ENCODE data around the gene CES5A. TPM values are rescaled to one million over a fixed set of nuclear protein-coding genes. Genes with fewer than 3 reads are reported as not detected.

The CES5A gene
- total RNA-seq, result not detected in 2 replicates

GRCh38 chr16:55875273-55875672, at the start of gene CES5A:
CES5A (minus strand) TSS chr16:55875373; CDS start chr16:55875221, 152 bp downstream.

GRCh38 chr16:55832773-55833691, 42.1 kb downstream of the CES5A start, which contains the start of gene CES1:
CES1 (minus strand) TSS chr16:55833096; CDS start chr16:55833055, 41 bp downstream.

Other genes with a start within 250 kb of the CES5A start
- gene SLC6A2, start 219.4 kb downstream of the CES5A start, total RNA-seq, result not detected in 2 replicates
- 0.26 and 0.82 TPM in 2 replicates for gene CES1, start 42.3 kb downstream of the CES5A start, total RNA-seq

Data from pericardium fibroblast (primary cell).